ENCODE measurements around the gene MYOT.

The MYOT gene

DNA sequence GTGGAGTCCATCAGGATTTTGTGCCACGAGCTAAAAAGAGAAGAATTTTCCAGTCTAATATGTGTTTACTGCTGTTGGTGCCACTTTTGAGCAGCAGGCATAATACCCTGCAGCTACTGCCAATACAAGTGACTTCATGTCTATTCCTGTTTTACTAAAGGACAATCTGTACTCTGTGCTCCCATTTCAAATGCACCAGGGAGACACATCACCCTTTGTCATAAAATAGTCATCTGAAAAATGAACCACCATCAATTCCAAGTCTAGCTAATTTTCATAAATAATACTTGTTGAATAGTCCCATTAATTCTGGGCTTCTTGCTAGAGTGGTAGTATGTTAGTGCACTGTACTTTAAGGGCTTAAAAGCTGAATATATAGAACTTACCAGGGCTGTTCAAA lies 12.7 kb downstream of the MYOT start:
- TF ChIP-seq, protein P1, sequence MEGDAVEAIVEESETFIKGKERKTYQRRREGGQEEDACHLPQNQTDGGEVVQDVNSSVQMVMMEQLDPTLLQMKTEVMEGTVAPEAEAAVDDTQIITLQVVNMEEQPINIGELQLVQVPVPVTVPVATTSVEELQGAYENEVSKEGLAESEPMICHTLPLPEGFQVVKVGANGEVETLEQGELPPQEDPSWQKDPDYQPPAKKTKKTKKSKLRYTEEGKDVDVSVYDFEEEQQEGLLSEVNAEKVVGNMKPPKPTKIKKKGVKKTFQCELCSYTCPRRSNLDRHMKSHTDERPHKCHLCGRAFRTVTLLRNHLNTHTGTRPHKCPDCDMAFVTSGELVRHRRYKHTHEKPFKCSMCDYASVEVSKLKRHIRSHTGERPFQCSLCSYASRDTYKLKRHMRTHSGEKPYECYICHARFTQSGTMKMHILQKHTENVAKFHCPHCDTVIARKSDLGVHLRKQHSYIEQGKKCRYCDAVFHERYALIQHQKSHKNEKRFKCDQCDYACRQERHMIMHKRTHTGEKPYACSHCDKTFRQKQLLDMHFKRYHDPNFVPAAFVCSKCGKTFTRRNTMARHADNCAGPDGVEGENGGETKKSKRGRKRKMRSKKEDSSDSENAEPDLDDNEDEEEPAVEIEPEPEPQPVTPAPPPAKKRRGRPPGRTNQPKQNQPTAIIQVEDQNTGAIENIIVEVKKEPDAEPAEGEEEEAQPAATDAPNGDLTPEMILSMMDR (IDR thresholded peaks at IDR 0.05; ENCODE audit: insufficient read depth, low read length), result no peak
- TF ChIP-seq GABPA (IDR thresholded peaks at IDR 0.05; ENCODE audit: low read depth) (no peak), SPI1 (IDR thresholded peaks at IDR 0.05; ENCODE audit: borderline replicate concordance, low read depth) (no peak), POLR2AphosphoS5 (IDR thresholded peaks at IDR 0.05; ENCODE audit: low read depth) (no peak)
- TF ChIP-seq, protein P2, sequence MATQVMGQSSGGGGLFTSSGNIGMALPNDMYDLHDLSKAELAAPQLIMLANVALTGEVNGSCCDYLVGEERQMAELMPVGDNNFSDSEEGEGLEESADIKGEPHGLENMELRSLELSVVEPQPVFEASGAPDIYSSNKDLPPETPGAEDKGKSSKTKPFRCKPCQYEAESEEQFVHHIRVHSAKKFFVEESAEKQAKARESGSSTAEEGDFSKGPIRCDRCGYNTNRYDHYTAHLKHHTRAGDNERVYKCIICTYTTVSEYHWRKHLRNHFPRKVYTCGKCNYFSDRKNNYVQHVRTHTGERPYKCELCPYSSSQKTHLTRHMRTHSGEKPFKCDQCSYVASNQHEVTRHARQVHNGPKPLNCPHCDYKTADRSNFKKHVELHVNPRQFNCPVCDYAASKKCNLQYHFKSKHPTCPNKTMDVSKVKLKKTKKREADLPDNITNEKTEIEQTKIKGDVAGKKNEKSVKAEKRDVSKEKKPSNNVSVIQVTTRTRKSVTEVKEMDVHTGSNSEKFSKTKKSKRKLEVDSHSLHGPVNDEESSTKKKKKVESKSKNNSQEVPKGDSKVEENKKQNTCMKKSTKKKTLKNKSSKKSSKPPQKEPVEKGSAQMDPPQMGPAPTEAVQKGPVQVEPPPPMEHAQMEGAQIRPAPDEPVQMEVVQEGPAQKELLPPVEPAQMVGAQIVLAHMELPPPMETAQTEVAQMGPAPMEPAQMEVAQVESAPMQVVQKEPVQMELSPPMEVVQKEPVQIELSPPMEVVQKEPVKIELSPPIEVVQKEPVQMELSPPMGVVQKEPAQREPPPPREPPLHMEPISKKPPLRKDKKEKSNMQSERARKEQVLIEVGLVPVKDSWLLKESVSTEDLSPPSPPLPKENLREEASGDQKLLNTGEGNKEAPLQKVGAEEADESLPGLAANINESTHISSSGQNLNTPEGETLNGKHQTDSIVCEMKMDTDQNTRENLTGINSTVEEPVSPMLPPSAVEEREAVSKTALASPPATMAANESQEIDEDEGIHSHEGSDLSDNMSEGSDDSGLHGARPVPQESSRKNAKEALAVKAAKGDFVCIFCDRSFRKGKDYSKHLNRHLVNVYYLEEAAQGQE (IDR thresholded peaks at IDR 0.05; ENCODE audit: insufficient replicate concordance, low read depth), result no peak
- H3K27ac ChIP-seq (replicated peaks), result no peak overlapping the region
- no peak for DNase-seq (ENCODE audit: low read depth in 1 of 2, low spot score in 1 of 2)

DNA sequence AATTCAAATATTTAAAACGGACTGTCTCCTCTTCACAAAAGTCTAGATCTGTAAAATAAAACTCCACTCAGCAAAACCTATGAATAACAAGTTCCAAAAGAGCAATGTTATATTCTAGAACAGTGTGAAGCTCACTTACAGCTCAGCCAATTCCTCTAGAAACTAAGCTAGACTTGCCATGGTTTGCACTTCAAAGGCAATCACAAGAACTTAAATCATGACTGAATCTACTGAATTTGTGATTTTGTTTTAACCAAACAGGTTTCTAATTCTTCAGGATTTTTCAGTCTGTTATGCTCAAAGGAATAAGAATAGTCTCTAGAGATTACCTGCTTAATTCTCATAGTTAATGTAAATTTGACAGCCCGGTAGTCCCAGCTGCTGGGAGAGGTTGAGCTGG lies 20.2 kb downstream of the MYOT start:
- no peak for DNase-seq (ENCODE audit: low read depth in 1 of 2, low spot score in 1 of 2)
- Histone ChIP-seq H3K27me3 (ENCODE audit: insufficient read depth, poor library complexity, severe bottlenecking) (no peaks in the 10 kb centered on the region), H3K27ac (replicated peaks) (no peak overlapping the region), H3K4me3 (replicated peaks; ENCODE audit: insufficient read depth, low read length) (no peak overlapping the region)
- TF ChIP-seq POLR2AphosphoS5 (IDR thresholded peaks at IDR 0.05; ENCODE audit: low read depth), result no peak
- no peak for TF ChIP-seq SPI1 (IDR thresholded peaks at IDR 0.05; ENCODE audit: borderline replicate concordance, low read depth)
- TF ChIP-seq GABPA (IDR thresholded peaks at IDR 0.05; ENCODE audit: low read depth), result no peak
- TF ChIP-seq, protein P2 (IDR thresholded peaks at IDR 0.05; ENCODE audit: insufficient replicate concordance, low read depth), result no peak
- TF ChIP-seq, protein P1 (IDR thresholded peaks at IDR 0.05; ENCODE audit: insufficient read depth, low read length), result no peak

More for the DNA sequence above, 12.7 kb downstream of the MYOT start:
- H3K4me3 ChIP-seq (replicated peaks; ENCODE audit: insufficient read depth, low read length), result no peak overlapping the region
- no peaks in the 10 kb centered on the region for H3K27me3 ChIP-seq (ENCODE audit: insufficient read depth, poor library complexity, severe bottlenecking)

DNA sequence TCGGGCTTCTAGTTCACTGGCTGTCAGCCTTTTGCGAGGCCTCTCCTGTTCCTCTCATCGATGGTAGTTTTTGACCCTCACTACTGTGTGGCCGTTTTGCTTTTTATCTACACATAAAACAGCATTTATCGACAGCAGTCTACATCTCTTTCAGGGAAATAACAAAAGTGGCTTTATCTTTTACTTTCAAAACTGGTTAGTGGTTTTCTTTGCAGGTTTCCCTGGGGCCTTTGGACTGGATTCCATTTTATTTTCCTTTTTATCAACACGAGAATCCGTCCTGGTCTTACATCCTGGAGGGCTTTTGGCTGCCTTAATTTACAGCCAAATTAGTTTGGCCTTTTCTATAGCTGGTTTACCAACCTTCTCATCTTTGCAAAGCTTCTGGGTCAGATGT lies 20.8 kb downstream of the MYOT start:
- no peak overlapping the region for H3K27ac ChIP-seq (replicated peaks)
- TF ChIP-seq SPI1 (IDR thresholded peaks at IDR 0.05; ENCODE audit: borderline replicate concordance, low read depth) (no peak), GABPA (IDR thresholded peaks at IDR 0.05; ENCODE audit: low read depth) (no peak), POLR2AphosphoS5 (IDR thresholded peaks at IDR 0.05; ENCODE audit: low read depth) (no peak)
- TF ChIP-seq, protein P2 (IDR thresholded peaks at IDR 0.05; ENCODE audit: insufficient replicate concordance, low read depth), result no peak
- TF ChIP-seq, protein P1 (IDR thresholded peaks at IDR 0.05; ENCODE audit: insufficient read depth, low read length), result no peak
- H3K27me3 ChIP-seq (ENCODE audit: insufficient read depth, poor library complexity, severe bottlenecking), result no peaks in the 10 kb centered on the region
- H3K4me3 ChIP-seq (replicated peaks; ENCODE audit: insufficient read depth, low read length), result no peak overlapping the region
- DNase-seq (ENCODE audit: low read depth in 1 of 2, low spot score in 1 of 2), result no peak

Measured in HL-60 (cell line).